C4-2B (cell line): Measurements from ENCODE around the gene GTF2A1.

Experiments
- H3K27ac ChIP-seq: fragments of 450-650 bp; 2 replicates; pipeline ENCODE4 v1.5.1; 2017
- CTCF ChIP-seq: fragments of 450-650 bp; conservative IDR thresholded peaks from 2 replicates; pipeline ENCODE4 v1.5.1; 2017; ENCODE audit warnings: mild to moderate bottlenecking
- ZFX ChIP-seq: fragments of 450-650 bp; IDR thresholded peaks from 2 replicates; pipeline ENCODE4 v1.6.1; 2017

GTF2A1 gene

DNA sequence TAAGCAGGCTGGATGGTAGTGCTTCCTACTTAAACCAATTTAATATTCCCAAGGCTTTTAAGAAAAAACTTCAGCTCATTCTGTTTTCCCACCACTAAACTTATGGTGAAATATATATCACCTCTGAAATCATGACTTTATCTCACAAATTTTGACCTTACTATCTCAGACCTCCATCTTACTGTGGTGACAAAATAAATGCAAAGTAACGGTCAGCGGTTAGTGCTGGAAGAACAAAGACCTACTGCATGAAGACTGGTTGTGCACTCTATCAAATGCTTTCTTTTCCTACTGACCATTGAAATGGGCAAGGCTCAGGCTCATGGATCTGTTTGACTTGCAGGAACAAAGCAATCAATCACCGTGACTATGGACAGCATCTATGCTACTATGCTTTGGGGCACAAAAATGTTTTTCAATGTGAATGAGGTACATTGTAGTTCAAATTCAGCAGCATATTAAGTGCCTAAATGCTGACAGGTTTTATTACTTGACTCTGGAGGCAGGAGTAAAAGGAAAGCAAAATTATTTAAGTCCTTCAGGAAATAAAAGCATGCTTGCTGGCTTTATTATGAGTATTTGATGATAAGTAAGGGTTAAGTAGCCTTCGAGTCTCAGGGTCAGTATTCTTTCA lies 43.1 kb upstream of the GTF2A1 start:
- TF ChIP-seq CTCF (no peak), ZFX (no peak)

DNA sequence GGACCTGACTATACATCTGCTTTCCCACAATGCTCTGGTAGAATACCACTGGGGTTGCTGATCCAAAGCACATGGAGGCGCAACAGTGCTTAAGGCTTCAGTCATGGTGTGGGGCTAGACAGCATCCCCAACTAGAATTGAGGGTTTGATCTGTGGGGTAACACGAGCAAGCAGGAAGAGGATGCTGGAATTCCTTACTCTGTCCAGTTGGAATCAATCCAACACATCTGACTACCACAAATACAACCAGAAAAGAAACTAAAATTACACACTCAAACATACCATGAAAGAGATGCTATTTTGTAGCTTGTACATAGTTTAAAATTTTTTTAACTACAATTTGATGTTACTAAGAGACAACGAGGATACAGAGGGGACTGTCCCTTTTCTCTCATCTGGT lies 40.4 kb upstream of the GTF2A1 start:
- TF ChIP-seq ZFX = no peak
- no peak for TF ChIP-seq CTCF
- no peak overlapping the region for H3K27ac ChIP-seq

More for the DNA sequence above, 43.1 kb upstream of the GTF2A1 start:
- no peak overlapping the region for H3K27ac ChIP-seq

DNA sequence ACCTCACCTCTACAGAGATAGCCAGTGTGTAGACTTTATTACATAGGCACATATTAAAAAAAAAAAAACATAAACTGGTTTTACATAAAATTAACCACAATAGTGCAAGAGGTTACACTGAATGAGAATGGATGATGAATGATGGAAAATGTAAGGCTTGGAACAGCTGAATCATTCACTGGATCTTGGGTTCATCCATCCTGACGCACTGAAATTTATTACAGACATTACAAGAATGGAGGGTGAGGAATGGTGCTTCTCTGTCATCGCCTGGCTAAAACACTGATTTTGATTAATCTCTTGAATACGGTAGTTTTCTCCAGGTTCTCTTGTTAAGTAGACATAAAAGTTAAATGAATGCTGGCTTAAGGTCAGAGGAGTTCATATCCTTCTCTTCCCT lies 40.0 kb upstream of the GTF2A1 start:
- H3K27ac ChIP-seq = no peak overlapping the region
- TF ChIP-seq ZFX = no peak
- no peak for TF ChIP-seq CTCF

GRCh38 chr14:81256289-81256960 lies 35.7 kb upstream of the GTF2A1 start:
- no peak overlapping the region for H3K27ac ChIP-seq
- no peak for TF ChIP-seq CTCF
- TF ChIP-seq ZFX = no peak

DNA sequence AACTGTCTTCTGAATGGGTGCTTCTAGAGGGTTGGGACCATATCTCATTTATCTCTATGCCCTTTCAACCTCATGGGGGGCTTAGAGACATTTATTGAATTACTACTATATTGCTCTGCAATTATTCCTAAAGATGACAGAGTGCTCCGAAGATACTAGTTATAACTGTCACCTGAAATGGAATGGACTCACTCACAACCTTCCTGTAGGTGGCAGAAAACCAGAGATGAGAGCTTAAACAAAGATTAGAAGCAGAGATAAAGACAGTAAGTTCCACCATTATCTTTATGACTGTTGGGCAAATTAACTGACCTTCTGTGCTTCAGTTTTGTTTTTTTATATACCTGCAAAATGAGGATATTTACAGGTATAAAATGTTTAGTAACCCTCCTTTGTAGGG lies 31.5 kb upstream of the GTF2A1 start:
- no peak overlapping the region for H3K27ac ChIP-seq
- TF ChIP-seq CTCF (peak; percentile 59), ZFX (no peak)

DNA sequence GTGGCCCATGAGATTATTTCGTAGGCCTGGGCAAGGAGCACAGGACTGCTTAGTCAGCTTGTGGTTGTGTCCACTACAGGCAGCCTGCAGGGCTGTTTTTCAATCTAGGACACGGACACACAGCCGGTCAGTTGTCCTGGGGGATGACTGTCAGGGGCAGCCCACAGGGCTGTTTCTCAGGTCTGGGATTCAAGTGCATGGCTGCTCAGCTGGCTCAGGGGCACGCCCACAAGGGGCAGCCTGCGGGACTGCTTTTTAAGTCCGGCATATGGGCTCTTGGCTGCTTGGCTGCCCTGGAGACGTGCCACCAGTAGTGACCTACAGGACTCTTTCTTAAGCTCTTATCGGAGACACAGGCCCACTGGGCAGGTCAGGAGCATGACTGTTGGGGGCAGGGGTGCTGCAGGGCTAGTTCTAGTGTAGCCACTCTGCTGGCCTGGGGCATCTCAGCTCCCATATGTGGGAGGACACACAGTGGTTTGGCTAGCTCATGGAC lies 26.6 kb upstream of the GTF2A1 start:
- no peak overlapping the region for H3K27ac ChIP-seq
- TF ChIP-seq CTCF = no peak
- no peak for TF ChIP-seq ZFX

GRCh38 chr14:81246461-81247270 lies 25.9 kb upstream of the GTF2A1 start:
- TF ChIP-seq ZFX (no peak), CTCF (no peak)
- no peak overlapping the region for H3K27ac ChIP-seq
